ENCODE data around the gene CDC14A.

DNA sequence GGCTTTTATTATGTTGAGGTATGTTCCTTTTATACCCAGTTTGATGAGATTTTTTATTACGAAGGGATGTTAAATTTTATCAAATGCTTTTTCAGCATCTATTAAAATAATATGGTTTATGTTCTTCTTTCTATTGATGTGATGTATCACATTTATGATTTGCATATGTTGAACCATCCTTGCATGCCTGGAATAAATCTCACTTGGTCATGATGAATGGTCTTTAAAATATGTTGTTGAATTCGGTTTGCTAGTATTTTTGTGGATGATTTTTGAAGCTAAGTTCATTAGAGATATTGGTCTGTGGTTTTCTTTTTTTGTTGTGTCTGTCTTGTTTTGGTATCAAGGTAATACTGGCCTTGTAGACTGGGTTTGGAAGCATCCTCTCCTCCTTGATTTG lies 199.7 kb downstream of the CDC14A start:
- TF ChIP-seq SP1 (IDR thresholded peaks at IDR 0.05): no peak
- no peak for TF ChIP-seq ZNF384 (IDR thresholded peaks at IDR 0.05)
- no peak for TF ChIP-seq L3MBTL2 (conservative IDR thresholded peaks at IDR 0.05)
- TF ChIP-seq FOXA1 (IDR thresholded peaks at IDR 0.05): no peak
- no peak for TF ChIP-seq HDGF (IDR thresholded peaks at IDR 0.05; ENCODE audit: borderline replicate concordance)

Data from HEK293T (cell line).